GM18519 (cell line): Measurements from ENCODE around the gene IFITM1.
"Not testable (repeated sequence)": the region's sequence is repeated elsewhere in the genome, so short reads cannot be mapped to it uniquely, and the experiment has no call there.

Experiments
- ATAC-seq: cut with Tn5 transposase; IDR thresholded peaks from one replicate; pipeline ENCODE4 v1.9.1; 2021; ENCODE audit warnings: mild to moderate bottlenecking, moderate library complexity; ENCODE audit not compliant: unreplicated experiment, low FRiP score

Gene IFITM1

DNA sequence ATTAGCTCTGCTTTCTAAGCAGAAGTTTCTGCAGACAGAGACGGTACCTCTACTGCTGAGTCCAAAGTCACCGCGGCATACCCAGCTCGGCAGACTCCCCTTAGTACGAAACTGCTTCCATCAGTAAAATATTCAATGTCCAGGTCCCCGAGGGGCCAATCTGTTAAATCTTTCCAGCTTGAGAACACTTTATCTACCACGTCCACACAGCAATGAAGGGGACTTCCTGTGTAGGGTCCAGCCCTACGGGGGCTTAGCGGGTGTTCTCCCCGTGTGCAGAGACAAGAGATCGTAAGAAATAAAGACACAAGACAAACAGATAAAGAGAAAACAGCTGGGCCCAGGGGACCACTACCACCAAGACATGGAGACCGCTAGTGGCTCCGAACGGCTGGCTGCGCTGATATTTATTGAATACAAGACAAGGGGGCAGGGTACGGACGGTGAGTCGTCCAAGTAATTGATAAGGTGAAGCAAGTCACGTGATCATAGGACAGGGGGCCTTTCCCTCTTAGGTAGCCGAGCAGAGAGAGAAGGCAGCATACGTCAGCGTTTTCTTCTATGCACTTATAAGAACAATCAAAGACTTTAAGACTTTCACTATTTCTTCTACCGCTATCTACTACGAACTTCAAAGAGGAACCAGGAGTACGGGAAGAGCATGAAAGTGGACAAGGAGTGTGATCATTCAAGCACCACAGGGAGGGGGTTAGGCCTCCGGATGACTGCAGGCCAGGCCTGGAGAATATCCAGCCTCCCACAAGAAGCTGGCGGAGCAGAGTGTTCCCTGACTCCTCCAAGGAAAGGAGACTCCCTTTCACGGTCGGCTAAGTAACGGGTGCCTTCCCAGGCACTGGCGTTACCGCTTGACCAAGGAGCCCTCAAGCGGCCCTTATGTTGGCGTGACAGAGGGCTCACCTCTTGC is 11.0 kb downstream of the IFITM1 start:
- not testable (repeated sequence) for ATAC-seq

DNA sequence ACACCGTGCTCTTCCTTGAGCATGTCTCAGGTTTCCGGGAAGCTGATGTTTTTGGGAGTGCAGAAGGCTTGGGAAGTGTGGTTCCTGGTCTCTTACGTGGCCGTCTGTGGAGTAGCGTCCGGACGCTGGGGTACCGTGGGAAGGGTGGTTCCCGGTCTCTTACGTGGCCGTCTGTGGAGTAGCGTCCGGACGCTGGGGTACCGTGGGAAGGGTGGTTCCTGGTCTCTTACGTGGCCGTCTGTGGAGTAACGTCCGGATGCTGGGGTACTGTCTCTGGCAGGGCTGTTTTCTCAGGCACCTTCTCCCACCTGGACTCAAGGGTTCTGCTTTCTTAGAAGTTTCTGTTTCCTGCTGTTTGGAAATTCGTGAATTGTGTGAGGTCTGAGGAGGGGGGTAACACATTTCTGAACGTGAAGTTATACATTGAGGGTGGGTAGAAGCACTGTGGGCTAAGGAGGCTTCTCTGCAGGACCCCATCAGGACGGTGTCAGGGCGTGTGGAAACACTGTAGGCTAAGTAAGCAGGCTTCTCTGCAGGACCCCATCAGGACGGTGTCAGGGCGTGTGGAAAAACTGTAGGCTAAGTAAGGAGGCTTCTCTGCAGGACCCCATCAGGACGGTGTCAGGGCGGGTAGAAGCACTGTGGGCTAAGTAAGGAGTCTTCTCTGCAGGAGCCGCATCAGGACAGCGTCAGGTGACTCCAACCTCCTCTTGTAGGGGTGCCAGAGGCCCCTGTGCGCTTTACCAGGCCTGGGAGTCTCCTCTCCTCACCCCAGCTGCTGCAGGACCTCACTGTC is 12.2 kb downstream of the IFITM1 start:
- ATAC-seq: no peak

DNA sequence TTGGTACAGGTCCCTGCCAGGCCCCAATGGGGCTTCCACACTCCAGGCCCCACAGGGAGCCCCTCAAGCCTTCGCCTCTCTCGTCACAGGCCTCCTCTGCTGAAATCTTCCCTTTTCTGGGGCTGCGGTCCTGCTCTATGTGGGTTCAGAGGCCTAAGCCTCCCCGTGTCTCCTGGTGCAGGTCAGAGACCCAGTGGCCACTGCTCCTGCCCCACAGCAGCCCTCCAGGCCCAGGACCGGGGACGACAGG is 12.7 kb downstream of the IFITM1 start:
- ATAC-seq: no peak

DNA sequence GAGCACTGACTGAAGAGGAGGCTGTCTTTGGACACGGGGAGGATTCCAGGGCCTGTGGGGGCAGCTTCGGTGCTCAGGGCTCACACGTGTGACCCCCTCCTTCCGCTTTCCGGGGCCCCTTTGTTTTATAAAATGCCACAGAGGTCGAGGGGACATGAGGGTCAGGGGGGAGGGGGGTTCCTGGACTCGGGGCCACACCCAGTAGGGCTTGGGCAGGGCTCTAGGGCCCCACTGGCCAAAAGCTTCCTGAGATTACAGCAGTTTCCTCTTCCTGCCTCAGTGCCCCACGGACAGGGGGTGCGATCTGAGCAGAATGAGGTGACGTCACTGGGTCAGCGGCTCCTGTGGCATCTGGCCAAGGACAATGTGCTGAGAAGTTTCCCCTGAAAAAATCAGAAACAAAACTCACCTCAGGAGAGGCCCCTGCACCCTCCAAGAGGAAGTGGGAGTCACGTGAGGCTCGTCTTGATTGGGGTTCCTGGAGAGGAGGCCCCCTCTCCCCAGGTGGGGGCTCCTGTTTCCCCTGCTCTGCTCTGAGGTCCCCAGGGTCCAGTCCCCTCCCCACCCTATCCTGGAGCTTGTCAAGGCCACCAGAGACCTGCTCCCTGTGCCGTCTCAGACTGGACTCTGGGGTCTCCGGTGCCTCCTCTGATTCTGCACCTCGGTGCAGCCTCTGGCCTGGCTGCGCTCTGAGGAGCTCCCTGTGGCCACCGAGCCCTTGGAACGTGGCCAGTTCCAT is 13.2 kb downstream of the IFITM1 start:
- peak; percentile 40 for ATAC-seq

DNA sequence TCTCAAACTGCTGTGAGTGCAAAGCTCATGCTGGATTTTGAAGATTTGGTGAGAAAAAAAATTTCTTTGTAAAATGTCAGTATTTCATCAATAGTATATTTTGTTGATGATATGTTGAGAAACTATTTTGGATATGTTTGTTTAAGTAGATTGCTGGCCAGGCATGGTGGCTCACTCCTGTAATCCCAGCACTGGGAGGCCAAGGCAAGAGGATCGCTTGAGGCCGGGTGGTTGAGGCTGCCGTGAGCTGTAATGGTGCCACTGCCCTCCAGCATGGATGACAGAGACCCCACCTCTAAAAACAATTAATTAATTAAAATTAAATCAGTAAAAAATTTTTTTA is 13.7 kb downstream of the IFITM1 start:
- ATAC-seq: no peak

DNA sequence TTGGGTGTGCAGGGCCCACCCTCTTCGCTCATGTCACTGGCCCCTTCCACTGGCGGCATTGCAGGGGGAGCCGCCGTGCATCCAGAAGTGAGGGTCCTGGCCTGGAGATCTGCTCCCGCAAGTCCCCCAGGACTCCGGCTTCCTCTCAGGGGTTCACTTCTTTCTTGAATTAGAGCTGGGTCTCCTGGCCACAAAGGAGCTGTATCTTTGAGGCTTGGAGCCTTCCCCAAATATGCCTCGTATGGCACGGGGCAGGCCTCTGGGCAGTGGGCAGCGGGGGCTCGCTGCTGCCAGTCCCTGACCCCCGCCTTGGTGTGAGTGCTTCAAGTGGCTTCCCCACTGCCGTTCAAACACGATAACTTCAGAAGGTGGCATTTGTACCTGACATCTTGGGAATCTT is 14.2 kb downstream of the IFITM1 start:
- ATAC-seq: no peak

DNA sequence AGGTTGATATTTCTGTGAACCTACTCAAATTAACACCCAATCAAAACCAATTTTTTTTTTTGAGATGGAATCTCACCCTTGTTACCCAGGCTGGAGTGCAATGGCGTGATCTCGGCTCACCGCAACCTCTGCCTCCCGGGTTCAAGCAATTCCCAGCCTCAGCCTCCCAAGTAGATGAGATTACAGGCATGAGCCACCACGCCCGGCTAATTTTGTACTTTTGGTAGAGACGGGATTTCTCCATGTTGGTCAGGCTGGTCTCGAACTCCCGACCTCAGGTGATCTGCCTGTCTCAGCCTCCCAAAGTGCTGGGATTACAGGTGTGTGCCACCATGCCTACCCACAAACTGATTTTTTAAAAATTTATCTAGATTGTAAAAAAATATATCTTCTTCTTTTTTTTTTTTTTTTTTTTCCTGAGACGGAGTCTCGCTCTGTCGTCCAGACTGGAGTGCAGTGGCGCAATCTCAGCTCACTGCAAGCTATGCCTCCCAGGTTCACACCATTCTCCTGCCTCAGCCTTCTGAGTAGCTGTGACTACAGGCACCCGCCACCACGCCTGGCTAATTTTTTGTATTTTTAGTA is 14.8 kb downstream of the IFITM1 start:
- not testable (repeated sequence) for ATAC-seq

DNA sequence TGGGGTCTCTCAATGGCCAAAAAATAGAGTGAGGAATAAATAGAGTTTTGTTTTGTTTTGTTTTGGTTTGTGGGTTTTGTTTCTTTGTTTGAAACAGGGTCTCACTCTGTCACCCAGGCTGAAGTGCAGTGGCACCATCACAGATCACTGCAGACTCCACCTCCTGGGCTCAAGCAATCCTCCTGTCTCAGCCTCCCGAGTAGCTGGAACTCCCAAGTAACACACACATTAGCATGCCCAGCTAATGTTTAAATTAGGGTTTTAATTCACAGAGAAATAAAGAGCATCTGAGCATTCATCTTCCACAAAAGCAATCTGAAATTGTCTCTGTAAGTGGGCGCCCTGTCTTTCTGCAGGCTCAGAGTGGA is 16.0 kb downstream of the IFITM1 start:
- ATAC-seq: no peak

DNA sequence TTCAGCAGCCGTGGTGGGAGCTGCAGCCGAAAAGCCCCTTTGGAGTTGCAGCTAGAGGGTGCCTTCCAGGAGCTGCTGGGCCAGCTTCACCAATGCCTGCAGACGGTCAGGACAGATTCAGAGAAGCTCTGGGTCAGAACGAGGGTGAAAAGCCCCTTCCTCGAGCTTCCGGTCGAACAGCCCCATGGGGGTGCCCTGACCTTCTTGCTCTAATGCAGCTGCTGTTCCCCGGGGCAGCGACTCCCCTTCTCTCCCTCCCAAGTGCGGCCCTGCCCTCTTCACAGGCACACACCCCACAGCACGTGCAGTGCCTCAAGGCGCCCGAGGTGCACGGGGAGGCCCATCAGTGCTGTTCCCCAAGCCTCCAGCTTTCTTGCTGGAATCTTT is 16.5 kb downstream of the IFITM1 start:
- no peak for ATAC-seq

DNA sequence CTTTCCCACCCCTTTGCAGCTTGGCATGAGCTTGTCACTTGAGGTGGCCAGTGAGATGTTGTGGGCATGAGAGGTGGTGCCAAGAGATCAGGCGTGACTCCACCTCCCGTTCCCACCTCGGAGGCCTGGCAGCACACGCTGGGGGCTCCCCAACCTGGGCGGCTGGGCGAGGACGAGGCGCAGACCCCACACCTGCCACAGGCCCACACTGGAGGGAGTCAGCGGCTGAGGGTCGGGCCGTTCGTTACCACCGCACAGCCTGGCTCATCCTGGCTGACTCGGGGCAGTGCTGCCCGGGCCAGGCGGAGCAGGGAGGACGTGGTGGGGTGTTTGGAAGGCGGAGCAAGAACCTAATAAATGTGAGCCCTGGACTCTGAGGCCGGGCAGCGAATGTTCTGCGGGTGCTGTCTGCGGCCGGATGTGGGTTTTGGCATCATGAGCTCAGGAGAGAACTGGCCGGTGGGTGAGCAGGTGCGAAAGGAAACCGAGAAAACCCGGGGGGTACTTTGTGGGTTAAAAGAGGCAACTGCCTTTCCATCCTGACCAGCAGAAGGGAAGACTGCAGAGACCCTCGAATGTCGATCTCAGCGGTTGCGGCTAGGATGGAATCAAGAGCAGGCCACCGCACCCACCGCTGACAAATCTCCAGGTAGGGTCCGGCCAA is 17.0 kb downstream of the IFITM1 start:
- no peak for ATAC-seq

DNA sequence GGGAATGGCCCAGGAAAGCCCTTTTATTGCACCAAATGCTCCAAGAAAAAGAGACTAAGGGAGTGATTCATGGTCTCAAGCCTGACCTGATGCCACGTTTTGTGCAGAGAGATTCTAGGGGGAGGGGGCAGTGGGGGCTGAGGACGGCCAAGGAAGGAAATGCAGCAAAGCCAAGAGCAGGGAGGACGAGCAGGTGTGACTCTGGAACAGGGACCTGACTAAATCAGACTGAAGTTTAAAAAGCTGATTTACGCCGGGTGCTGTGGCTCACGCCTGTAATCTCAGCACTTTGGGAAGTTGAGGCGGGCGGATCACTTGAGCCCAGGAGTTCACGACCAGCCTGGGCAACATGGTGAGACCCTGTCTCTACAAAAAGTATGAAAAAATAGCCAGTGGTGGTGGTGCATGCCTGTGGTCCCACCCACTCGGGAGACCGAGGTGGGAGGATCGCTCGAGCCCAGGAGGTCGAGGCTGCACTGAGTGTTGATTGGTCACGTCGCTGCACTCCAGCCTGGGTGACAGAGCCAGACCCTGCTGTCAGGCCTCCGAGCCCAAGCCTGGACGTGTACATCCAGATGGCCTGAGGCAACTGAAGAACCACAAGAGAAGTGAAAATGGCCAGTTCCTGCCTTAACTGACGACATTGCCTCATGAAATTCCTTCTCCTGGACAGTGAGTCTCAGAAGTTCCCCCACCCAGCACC is 17.7 kb downstream of the IFITM1 start:
- no peak for ATAC-seq

DNA sequence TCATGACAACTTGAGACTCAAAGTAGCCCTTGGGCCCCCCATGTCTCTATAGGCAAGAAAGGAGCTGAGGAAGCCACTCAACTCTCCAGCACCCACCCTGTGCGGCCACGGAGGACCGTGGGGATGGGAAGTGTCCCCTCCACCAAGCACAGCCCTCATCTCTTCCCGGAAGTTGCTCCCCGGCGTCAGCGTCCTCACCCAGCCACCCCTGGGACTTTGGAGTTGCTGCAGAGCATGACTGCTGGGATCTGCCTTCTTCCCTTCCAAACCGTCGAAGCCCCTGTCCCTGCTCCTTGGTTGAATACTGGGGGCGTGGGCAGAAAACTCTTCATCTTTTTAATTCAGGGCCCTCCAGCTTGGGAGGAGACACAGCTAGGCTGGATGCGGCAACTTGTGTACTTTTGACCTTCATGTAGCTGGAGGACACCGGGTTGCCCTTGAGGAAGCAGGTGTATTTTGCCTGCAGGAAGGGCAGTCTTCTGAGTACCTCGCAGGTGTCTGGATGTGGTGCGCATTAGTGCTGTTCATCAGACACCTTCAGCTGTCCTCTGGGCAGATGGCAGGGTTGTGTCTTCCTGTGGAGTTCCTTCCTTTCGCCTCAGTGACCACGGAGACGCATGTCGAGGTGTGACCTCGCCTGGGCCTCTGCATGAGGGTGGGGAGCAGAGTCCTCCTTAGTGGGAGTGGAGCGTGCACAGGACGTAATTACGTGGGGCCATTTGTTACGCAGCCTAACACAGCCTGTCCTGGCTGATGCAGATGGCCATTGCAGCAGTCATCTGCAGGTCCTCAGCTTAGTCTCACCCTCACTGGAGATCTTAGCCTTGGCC is 19.0 kb downstream of the IFITM1 start:
- ATAC-seq: no peak

DNA sequence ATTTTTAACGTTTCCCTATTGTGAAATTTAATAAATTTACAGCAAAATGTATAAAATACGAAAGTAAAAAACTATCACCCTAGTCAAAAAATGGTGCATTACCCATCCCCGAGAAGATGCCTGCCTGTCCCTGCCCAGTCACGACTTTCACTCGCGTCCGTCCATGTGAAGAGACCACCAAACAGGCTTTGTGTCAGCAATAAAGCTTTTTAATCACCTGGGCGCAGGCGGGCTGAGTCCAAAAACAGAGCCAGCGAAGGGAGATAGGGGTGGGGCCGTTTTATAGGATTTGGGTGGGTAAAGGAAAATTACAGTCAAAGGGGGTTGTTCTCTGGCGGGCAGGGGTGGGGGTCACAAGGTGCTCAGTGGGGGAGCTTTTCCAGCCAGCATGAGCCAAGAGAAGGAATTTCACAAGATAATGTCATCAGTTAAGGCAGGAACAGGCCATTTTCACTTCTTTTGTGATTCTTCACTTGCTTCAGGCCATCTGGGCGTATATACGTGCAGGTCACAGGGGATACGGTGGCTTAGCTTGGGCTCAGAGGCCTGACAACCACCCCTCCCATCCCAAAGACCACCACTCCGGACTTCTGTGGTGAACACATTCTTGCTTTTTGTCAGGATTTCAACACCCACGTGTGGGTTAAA is 19.9 kb downstream of the IFITM1 start:
- not testable (repeated sequence) for ATAC-seq

DNA sequence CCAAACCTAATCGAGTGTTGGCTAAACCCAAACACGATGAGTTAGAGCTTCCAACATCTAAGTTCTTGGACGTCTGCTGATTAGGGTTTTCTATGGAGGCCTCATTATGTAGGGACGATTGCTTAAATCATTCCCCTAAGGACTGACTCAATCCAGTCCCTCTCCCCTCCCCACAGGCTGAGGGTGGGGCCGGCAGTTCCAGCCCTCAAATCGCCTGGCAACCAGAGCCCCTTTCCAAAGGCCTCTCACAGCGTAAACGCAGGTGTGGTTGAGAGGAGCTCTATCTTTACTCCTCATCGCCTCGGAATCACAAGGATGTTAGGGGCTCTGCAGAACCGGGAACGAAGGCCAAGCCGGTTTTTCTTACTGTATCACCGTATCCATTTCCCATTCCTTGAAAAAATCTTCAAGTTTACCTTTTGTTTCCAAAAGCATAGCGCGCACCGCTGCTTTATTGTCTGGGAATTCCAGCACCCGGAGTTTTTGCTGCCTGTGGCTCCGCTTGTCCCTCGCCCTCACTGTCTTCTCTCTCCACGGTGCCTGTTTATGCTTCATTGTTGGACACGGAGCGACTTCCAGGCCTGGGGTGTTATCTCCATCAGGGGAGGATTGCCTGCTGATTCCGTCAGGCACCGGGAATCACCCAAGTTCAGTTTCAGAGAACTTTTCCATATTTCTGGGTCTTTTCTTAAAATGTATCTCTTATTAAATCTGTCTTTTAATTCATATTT is 20.6 kb downstream of the IFITM1 start:
- ATAC-seq: no peak

DNA sequence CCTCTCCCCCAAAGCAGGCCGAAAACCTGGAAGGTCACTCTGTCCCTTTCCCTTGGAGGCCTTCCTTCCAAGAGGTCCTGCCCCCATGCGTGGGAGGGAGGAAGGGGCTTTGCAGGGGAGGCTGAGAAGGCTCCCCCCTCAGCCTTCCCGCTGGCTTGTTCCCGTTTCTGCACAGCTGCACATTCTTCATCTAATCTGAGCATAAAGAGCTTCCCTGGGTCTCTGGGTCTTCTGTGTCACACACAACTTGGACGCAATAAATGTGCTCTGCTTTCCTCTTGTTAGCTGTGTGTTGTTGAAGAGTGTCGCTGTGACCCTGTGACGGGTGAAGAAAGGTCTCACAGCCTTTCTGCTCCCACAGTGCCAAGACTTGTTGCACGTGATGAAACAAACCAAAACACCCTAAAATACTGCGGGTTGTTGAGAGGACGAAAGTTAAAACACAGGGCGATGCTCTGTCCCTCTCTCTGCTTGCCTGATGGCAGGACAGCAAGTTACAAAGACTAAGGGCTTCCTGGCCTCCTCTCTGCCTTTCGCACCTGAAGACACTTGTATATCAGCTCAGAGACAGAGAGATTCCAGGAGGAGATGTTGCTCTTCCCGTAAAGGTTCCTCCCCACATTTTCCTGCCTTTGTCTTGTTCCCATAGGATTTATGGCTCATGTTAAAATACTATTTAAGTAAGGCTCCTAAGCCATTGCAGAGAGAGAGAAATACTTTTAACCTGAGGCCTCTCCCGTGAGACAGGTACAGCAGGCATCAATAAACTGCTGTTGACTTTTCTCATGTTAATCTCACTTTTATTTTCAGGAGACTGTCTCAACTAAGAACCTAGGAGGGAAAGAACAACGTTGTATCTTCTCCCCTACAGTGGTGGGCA is 22.2 kb downstream of the IFITM1 start:
- ATAC-seq: no peak

DNA sequence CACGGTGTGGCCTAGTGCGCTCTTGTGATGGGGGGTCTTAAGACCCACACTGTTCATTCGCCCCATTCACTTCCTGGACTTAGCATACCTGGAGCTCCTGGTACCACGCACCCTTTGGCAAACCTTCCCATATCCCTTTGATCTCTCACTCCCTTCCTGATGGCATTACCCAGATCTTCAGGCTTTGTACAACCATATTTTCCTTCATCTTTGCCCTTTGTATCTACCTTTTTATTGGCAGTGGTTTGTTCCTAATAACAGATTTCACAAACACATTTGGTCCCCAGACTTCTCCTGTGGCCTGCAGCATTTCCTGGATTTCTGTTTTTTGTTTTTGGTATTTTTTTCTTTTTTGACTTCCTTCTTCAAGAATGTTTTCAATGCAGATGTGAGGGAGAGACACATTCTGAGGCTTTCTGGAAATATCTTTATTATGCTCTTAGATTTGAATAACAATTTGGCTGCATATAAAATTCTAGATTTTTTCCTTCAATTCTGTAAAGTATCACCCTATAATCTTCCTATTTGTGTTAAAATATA is 22.9 kb downstream of the IFITM1 start:
- no peak for ATAC-seq

DNA sequence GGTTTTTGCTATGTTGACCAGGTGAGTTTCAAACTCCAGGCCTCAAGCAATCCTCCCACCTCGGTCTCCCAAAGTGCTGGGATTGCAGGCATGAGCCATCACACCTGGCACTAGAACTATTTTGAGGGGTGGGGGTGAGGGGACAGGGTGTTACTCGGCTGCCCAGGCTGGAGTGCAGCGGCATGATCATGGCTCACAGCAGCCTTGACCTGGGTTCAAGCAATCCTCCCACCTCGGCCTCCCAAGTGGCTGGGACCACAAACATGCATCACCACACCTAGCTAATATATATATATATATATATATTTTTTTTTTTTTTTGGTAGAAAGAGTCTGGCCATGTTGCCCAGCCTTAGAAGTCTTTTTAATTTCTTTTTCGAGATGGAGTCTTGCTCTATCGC is 23.9 kb downstream of the IFITM1 start:
- no peak for ATAC-seq
